HG03442 (cell line): Measurements from ENCODE around the gene PRTN3.

Experiments used
- ATAC-seq: cut with Tn5 transposase; IDR thresholded peaks from one replicate; pipeline ENCODE4 v1.9.1; 2021; ENCODE audit warnings: mild to moderate bottlenecking, moderate library complexity; ENCODE audit not compliant: unreplicated experiment

The PRTN3 gene

DNA sequence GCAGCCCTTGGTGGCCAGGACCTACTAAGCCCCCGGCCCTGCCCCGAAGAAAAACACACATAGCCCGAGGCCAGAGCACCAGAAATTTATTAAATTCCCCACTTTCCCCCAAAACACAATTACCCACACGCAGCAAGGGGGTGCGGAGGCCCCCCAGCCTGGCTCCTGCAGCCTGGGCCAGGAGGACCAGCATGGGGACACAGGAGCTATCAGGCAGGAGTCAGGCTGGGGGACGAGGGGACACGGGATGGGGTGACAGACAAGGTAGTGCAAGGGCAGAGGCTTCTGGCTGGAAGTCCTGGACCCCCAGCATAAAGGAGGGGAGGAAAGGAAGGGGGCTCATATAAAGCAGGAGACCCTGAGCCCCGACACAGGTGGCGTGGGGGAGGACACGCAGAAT is 55.6 kb downstream of the PRTN3 start:
- ATAC-seq: no peak

DNA sequence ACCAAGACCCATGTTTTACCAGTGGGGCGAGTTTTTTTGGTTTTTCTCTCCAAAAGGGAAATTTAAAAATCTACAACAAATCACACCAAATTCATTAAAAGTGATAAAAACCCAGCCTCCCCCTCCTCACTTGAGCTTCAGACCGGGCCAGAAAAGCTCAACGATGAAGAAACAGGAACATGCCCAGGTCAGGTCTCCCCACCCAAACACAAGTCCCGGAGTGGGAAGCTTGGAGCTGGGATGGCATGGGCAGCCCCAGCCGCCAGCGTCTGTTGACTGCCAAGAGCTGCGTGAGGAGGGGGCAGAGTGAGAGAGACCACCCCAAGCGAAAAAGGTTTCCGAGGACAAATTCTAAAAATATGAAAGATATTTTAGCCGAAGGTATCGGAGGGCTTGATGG is 56.2 kb downstream of the PRTN3 start:
- ATAC-seq: no peak

DNA sequence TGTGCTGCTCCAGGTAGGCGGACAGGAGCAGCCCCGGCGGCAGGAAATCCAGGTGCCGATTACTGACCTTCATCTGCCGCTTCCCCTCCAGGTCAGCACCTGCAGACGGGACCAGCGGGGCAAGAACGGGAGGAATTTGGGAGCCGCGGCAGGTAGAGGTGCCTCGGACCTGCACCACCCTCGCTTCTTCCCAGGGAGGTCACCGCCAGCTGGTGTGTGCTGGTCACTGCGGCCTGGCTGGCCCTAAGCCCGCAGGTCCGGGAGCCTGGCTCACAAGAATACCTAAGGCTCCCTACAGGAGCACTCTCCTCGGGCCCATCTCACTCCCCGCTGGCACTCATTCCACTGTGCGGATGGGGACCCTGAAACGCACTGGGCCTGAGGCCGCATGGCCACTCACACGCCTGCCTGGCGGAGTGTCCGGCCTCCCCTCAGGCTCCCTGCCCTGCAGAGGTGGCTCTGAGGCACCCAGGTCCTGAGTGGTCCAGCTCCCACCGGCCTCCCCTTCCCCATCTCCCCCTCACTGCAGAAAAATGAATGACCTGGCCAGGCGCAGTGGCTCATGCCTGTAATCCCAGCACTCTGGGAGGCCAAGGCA is 56.7 kb downstream of the PRTN3 start:
- ATAC-seq: no peak
